NK-92 treated with Interleukin-12 subunit alpha and Interleukin-12 subunit beta, amount 100 ng/mL, for 24 hours (cell line): Measurements from ENCODE around the gene LPP.

Experiments used
- DNase-seq: peaks from one replicate; lab custom pipeline; 2025; lab: John Stamatoyannopoulos, UW

LPP gene

DNA sequence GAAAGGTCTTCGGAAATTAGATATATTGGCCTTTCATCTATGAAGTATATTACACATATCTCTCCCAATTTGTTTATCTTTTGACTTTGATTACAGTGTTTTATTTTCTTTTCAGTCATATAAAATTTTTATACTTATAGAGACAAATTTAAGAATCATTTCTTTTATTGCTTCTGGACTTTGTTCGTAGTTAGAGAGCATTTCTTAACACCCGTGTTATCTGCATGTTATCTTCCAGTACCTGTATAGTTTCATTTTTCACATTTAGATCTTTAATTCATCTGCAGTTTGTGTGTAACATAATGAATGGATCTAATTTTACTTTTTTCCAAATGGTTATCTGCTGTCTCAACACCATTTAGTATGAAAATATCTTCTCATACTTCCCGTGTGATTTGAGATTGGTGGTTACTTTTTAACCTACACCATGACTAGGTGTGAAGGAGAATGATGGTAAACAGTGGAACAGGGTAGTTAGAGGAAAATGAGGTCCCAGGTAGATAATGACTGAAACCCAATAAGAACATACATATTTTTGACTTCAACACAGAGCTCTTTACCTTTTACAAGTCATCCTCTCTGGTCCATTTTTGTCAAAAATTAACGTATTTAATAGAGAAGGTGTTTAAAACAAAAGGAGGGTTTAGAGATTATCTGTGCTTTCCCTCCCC lies 99.3 kb downstream of the LPP start:
- DNase-seq, result no peak

DNA sequence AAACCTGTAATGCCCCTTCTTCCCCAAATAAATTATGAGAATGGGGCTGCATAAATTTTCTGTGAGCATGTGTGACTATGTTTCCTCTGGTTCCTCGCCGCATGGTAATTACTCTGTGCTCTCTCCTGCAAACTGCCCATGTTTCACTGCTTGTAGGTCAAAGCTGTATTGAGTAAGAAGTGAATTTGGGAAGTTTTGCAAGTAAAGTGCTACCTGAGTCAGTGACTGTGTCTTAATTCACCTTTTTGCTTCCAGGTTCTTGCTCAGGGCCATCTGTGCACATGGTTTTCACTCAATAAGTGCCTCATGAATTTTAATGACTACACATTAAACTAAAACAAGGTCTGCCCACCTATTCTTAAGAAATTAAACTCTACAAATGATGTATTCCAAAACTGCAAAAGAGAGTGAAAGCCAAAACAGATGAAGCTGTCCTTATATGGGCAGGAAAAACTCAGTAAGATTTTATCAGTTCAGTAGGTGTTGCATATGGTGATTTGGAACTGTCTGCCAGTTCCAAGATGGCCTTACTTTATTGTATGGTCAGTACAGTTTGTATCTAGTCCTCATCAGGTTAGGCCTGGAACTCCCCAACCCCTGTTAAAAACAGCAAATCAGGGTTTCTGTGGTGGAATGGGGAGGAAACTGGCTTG lies 100.0 kb downstream of the LPP start:
- DNase-seq, result no peak

DNA sequence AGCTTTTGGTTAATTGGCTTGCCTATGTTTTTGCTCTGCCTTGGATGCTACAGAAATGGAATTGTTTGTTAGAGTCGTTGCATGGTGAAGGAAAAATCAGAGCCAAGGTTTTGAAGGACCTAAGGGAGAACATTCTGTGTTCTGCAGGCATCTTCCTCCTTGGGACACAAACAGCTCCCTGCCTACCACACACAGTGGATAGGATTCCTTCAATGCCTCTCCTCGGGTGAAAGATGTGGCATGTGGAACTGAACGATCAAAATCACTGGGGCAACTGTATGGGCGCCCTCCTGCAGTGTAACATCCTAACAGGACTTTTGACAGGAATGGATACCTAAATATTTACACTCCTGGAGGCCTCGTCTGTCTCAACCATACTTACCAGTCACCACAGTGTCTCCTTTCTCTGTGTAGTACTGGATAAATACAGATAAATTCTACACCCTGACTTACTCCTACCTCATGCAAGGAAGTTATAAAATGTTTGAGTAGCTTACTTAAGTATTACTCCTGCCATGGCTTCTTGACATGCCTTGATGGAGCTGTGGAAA lies 100.6 kb downstream of the LPP start:
- DNase-seq, result no peak

DNA sequence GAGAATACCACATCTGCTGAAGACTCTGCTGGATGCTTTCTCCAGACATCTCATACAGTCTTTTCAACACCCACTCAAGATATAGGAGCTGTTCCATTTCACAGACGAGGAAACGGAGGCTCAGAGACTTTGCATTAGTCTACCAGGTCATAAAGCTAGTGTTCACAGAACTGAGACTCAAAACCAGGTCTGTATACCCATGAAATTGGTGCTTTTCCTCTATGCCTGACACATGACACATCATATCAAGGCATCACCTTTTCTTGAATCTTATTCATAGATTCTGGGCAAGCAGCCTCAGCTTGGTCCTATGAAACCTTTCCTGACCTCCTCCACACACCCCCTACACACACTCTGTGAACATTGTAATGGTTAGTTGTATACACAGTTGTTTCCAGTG lies 101.2 kb downstream of the LPP start:
- DNase-seq, result no peak

DNA sequence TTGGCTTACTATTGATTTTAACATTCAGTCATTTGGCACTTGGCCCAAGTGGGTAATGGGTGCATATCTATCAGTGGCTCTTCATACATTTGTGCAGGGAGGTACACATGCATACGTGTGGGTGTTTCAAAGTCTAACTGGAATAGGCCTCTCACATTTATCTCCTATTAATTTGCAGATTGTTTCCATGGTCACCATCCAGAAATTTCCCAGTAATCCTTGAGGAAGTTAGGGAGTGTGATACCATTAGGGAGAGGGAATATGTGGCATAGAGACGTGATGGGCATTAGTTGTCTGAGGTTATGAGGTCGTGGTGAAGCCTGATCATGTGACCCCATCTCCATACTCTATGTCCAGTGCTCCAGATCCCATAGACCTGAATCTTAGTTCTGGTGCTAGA lies 102.8 kb downstream of the LPP start:
- DNase-seq, result no peak

DNA sequence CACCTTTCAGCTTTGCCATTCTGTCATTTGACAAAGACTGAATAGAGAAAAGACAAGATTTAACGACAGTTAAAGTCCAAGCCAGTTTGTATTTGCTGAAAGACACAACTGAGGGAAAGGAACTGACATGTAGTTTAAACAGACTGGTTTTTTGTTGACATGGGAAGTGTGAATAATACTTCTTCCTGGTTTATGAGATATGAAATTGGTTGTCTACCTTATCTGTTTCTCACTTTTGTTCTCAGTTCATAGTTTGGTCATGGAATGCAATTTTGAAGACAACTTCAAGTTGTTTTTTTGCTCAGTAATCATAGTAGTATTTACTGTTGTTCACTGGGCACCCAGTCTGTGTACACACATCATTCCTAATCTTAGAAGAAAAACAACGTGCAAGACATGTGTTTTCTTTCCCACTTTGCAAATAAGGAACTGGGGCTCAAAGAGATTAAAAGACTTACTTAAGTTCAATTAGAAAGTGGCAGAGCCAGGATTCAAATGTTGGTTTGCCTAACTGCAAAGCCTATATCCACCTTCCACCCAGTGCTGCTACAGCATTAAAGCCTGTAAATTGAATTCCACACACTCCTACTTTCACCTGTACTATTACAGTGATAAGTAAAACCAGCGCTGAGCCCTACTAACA lies 103.5 kb downstream of the LPP start:
- no peak for DNase-seq

DNA sequence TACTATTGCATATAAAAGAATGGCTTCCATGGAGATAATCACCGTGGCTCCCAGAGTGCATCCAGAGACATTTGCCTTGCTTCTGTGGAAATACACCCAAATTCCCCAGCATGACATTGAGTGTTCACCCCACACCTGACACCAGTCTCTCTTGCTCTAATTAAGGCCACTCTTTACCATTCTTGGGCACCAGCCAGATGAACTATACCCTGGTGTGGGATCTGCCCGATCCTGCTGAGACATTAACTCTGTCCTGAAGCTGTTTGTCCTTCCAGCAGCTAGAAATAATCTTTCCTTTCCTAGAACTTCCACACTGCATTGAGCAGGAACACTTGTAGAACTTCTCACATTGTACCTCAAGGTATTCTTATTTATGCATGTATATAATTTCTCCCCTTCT lies 105.2 kb downstream of the LPP start:
- DNase-seq, result no peak

DNA sequence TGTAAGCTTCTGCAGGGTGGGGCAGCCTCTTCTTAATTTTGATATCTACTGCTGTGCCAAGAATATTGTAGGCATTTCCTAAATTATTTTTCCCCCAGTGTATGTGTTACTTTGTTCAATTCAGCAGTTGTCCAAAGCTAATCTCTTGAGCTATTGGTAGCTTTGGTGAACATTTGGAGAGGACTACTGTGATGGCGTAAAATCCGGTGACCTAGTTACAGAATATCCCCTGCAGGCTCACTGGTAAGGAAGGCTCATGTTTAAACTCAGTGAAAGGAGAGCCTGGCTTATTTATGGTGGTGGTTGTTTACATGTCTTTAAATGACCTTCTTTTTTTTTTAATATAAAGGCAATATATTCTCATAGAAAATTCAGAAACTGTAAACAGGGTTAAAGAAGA lies 105.6 kb downstream of the LPP start:
- DNase-seq, result no peak

DNA sequence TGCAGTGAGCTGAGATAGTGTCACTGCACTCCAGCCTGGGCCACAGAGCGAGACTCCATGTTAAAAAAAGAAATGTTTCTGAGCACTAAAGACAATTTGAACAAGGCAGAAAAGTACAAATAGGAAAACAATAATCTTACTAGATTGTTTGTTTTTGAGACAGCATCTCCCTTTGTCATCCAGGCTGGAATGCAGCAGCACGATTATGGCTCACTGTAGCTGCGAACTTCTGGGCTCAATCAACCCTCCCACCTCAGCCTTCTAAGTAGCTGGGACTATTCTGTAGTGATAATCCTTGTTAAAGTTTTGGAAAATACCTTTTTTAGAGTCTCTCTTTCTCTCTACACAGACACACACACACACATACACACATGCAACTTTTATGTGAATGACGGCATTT lies 107.1 kb downstream of the LPP start:
- no peak for DNase-seq

DNA sequence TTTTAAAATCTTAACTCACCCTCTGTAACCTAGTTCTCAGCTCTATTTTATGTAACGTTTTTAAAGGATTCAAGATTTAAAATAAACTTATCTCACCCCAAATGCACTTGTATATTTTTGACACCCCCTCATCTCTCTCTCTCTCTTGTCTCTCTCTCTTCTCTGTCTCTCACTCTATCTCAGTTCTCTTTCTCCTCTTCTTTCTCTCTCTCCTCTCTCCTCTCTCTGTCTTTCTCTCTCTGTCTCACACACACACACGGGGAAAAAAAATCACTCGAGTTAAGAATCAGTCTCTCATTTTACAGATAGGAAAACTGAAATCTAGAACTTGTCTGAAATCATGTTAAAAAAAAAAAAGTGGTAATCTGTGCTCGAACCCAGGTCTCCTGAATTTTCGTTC lies 108.5 kb downstream of the LPP start:
- no peak for DNase-seq

DNA sequence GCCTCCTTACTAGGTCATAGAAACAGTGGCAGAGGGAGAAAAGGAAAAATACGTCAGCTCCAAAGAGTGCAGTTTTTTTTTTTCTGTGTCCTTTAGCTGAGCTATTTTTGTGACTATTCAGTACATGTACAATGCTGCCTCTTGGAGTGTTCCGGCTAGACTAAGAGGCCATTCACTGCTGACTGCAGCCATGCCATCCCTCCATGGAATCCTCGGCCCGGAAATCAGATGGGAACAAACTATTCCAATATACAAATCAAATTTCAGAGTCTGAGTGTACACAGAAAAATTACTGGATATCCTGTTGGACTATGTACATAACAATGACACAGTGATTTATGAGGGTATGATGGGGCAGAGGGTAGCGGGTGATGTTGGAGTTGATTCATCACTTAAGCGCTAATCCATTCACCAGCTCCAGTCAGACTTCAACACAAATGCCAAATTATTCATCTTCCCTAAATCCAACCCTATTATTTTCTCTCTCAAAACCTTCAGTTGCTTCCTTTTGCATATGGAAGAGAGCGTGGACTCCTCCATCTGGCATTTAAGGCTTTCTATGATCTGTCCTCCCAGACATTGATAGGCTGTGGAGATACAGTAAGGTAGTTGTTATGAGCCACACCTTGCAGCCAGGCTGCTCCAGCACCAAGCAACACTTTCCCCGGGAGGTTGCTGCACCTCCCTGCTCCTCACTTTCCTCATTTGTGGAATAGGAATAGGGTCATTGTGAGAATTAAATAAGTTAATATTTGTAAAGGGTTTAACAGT lies 109.1 kb downstream of the LPP start:
- no peak for DNase-seq

DNA sequence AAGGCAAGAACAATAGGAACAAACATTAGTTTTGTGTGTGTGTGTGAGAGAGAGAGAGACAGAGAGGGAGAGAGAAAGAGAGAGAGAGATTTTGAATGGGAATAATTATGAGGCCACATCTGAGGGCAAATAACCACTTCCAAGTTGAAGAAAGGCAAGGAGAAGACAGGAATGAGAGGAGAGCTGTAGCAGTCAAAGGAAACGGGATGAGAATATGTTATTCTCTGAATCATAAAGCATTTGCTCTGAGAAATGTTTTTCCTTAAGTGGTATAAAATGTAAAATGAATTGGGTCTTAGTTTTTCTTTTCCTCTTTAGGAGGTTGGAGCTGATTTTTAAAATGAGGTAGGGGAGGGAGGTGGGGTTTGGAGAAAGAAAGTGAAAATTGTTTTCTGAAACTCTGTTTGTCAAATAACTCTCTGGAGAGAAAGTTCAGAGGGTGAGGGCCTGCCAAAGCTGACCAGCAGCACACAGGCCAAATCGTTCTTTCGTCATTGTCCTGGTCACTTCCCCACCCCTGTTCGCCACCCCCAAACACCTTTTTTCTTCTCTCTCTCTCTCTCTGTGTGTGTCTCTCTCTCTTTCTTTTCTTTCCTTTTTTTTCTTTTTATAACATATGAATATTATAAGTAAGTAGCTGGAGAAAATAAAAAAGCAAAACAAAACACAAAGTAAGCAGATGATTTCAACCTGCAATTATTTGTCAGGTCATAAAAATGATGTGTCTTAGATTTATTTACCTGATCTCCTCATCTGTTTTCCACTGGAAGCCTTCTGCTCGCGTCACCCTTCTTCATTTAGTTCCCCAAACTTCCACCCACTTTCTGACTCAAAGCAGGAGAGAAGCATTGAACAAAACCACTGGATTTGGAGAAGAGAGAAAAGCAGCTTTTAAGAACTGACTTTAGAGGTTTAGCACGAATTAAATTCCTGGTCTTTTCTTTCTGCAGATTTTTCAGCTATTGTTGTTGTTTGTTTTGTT lies 110.6 kb downstream of the LPP start:
- no peak for DNase-seq

DNA sequence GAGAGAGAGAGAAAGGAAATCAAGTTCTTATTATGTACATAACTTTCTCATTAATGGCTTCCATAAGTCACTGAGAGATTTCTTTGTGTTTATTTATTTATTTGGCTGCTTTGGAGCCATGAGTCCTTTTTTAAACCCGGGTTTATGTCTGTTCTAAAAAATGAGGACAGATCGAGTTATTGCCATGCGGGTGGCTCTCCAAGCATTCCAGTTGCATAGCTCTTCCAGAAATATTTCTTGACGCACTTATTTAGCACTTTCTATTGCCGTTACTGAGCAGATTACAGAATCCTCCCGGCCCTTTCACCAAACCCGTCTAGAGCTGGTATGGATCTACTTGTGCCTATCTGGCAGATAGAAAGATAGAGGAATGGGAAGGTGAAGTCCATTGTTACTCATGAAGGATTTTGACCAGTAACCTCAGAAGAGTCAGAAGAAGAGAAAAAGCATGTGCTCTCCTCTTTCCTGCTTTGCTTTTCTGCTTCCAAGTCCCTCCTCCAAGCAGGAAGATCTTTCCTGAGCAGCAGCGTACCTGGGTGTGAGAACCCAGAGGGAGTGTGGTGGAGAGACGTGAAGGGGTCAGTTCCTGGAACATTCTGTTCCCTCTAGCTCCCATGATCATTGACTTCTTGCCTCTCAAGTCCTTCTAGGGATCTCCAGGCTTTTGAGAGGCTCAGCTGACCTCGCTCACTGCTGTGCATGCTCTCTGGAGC lies 112.8 kb downstream of the LPP start:
- no peak for DNase-seq

DNA sequence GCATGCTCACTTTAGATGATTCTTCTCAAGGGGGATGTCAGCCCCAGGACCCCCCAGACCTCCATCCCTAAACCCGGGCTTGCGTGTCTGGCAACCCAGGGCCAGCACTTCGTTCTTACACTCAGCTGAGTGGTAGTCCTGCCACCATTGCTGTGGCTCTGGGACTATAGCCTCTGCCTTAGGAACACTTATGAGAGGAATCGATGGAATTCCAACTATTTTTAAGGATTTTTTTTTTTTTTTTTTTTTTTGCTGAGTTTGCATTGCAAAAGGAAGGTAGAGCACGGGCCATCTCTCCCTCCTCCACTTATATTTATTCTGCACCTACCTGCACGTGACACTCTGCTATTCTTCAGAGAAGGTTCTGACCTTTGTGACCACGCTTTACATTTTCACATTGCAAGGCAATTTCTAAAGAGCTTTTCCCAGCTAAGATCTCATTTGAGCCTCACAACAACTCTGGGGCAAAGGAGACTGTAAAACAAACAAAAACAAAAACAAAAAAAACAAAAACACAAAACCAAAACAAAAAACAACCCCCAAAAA lies 113.9 kb downstream of the LPP start:
- no peak for DNase-seq

DNA sequence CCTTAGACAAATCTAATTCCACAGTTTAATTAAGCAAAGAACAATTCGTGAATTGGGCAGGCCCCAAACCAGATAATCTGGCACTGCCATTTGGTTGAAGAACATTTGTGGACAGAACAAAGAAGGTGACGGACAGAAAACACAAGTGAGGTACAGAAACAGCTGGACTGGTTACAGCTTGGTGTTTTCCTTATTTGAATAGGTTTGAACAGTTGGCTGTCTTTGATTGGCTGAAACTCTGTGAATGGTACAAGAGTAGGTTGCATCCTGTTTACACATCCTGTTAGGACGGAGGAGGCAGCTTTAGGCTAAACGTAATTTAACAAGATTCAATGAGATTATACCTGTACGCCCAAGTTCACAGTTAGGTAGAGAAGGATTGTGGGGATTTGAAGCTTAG lies 114.4 kb downstream of the LPP start:
- no peak for DNase-seq

DNA sequence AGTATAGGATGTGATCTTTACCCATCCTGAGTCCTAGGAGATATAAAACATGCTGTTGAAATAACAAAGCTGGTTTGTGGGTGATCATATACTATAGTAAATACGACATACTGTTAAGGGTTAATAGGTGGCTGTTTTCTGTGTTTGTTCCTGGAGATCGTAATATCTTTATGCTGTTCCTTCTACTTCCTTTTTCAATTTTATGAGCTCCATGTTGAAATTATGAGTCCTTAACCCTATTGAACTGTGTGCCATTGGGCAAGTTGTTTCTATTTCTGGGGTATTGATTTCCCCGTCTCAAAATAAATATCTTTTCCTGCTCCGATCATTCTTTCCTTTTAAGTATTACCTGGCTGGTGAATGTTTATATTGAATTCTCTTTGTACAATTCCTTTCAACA lies 115.1 kb downstream of the LPP start:
- DNase-seq, result no peak

DNA sequence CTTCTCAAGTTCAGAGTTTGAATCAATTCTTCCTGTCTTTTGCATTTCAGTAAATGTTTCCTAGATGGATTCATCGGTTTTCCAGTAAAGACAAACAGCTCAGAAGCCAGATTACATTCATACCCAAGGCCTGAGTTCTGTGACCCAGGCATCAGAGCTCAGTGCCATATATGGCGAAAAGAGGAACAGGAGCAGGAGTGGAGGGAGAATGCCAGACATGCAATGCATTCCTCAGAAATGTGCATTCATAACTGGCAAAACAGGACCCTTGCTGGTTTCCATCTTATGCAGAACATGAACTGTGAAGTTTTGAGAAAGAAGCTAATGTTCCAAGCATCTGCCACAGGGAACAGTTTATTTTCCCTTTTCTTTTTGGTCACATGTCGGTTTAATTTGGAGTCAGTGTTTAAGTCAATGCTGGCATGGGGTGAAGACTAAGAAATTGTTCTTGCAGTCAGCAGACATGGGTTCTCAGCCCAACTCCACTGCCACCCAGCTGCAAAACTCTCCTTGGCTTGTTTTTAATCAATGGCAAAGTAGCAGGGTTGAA lies 116.5 kb downstream of the LPP start:
- no peak for DNase-seq

DNA sequence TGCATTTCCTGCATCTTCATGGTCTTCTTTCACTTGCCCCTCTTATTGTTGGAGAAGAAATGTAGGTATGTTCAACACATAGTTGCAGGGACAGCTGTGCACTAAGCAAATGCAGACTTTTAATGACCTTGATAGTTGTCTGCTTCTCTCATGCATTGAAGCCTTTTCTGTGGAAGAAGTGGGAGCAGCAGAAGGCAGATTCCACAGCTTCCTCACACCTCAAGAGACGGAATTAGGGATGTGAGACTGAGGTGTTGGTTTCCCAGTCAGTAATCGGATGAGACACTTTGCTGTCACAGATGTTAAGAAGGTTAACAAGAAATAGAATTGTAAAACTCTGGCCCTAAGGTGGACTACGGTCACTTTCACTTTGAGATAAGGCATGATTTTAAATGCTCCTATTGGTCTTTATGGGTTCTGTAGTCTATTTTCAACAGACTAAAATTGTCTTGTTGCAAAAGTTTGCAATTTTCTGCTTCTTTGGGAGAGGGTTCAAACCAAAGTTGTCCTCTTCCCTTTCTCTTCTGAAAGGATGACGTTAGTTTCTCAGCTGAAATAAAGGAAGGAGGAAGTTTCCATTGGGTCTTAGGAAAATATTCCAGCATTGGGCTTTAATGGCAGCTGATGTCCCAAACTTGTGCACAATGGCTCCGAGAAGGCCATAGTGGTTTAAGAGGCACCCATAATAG lies 117.4 kb downstream of the LPP start:
- no peak for DNase-seq
